Natural killer cell (primary cell): Measurements from ENCODE around the gene TRMO. TPM values are rescaled to one million over a fixed set of nuclear protein-coding genes. Genes with fewer than 3 reads are reported as not detected.

Experiments
- ATAC-seq, 3 donors: fragments of 150-1000 bp in 2 of 3; fragments of 200-7000 bp in 1 of 3; cut with Tn5 transposase; 1 replicate in 1 of 3; 2 replicates in 2 of 3; pipeline ENCODE4 v1.10.0; 2021; ENCODE audit warnings: mild to moderate bottlenecking in 2 of 3, moderate library complexity in 2 of 3
- DNase-seq, 2 donors: peaks; one replicate each; pipeline versions ENCODE4 v3.0.0 to v3.0.0-alpha.2; 2013 to 2021; ENCODE audit warnings: mixed read lengths in 1 of 2
- H3K27ac ChIP-seq: one replicate; pipeline ENCODE4 v1.5.1; 2013; ENCODE audit warnings: mild to moderate bottlenecking, low read length
- H3K27me3 ChIP-seq: one replicate; pipeline ENCODE4 v1.6.1; 2013; ENCODE audit warnings: low read length; ENCODE audit not compliant: control insufficient read depth, insufficient read depth
- H3K36me3 ChIP-seq: one replicate; pipeline ENCODE4 v1.6.1; 2013; ENCODE audit warnings: low read length; ENCODE audit not compliant: control insufficient read depth, insufficient read depth
- H3K4me1 ChIP-seq: one replicate; pipeline ENCODE4 v1.6.1; 2013; ENCODE audit warnings: low read length; ENCODE audit not compliant: control insufficient read depth, insufficient read depth
- H3K4me3 ChIP-seq: one replicate; pipeline ENCODE4 v1.5.1; 2013; ENCODE audit warnings: low read length
- H3K9me3 ChIP-seq: one replicate; pipeline ENCODE4 v1.6.1; 2013; ENCODE audit warnings: low read length; ENCODE audit not compliant: control insufficient read depth, insufficient read depth
- H3K27ac Mint-ChIP-seq, 2 donors: one replicate each; pipeline ENCODE4 v1.8.0; 2022; ENCODE audit warnings: mild to moderate bottlenecking in 2 of 2, mixed read lengths in 2 of 2, moderate library complexity in 1 of 2
- H3K27me3 Mint-ChIP-seq, 2 donors: one replicate each; pipeline ENCODE4 v1.8.0; 2022; ENCODE audit warnings: low read depth in 2 of 2, mixed read lengths in 2 of 2
- H3K36me3 Mint-ChIP-seq: one replicate; pipeline ENCODE4 v1.8.0; 2022; ENCODE audit warnings: mixed read lengths
- H3K4me1 Mint-ChIP-seq, 2 donors: one replicate each; pipeline ENCODE4 v1.8.0; 2022; ENCODE audit warnings: mixed read lengths in 2 of 2
- H3K4me3 Mint-ChIP-seq: one replicate; pipeline ENCODE4 v1.8.0; 2022; ENCODE audit warnings: mild to moderate bottlenecking, moderate library complexity, mixed read lengths
- H3K9me3 Mint-ChIP-seq, 2 donors: one replicate each; pipeline ENCODE4 v1.8.0; 2022; ENCODE audit warnings: mixed read lengths in 2 of 2
- WGBS: methylation state at CpG from one replicate; pipeline ENCODE4 v1.1.7; 2013; ENCODE audit warnings: missing lambda C conversion rate; ENCODE audit not compliant: insufficient coverage; 5-methylcytosine and 5-hydroxymethylcytosine counted together
- intact Hi-C: fragments of 100-400 bp; cut with micrococcal nuclease; formaldehyde crosslinking; loops from one replicate; pipeline ENCODE4 v1.14.2; 2022
- total RNA-seq, 4 donors: library from RNA; stranded (reverse); fragments of 120-200 nt in 1 of 4; gene quantifications; one replicate each; pipeline versions ENCODE4 v1.2.3 to v1.2.4, GENCODE V29; 2013 to 2022
- TF ChIP-seq, protein P1 (sequence below): fragments of 200-600 bp; IDR thresholded peaks from one replicate; pipeline ENCODE4 v1.8.0; 2022; ENCODE audit warnings: antibody characterized with exemption

TRMO gene
- total RNA-seq, 3 donors from 2014 or later (not counting 1 experiment from before 2014, with no cell fraction given), result 26.6 to 35.1 (median 31.2) TPM

DNA sequence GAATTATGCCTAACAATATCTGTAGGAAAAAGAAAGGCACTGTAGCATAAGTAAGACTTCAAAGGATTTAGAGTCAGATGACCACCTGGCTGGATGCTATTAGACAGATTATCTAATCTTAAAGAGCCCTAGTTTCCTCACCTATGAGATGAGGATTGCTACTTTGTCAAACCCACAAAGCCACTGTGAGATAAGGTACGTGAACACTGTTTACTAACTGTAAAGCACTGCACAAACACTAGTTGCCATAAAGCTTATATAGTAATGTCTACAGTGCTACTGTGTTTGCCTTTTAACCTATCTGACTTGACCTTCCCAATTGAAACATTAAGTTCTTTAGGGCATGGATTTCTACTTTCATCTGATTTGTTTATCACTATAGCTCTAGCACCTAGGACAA, 10.3 kb downstream of the TRMO start:
- Mint-ChIP-seq H3K4me1 (peaks cover 31 to 33% of the 10 kb centered on the region in 2 donors), H3K9me3 (no peaks in the 10 kb centered on the region), H3K4me3 (no peak overlapping the region), H3K27me3 (no peaks in the 10 kb centered on the region), H3K27ac (peak overlapping the region in 1 of 2 donors; percentile 69), H3K36me3 (peaks cover 18% of the 10 kb centered on the region)
- ATAC-seq (peak in 1 of 3 donors; percentile 38), DNase-seq (no peak)
- TF ChIP-seq, protein P1, sequence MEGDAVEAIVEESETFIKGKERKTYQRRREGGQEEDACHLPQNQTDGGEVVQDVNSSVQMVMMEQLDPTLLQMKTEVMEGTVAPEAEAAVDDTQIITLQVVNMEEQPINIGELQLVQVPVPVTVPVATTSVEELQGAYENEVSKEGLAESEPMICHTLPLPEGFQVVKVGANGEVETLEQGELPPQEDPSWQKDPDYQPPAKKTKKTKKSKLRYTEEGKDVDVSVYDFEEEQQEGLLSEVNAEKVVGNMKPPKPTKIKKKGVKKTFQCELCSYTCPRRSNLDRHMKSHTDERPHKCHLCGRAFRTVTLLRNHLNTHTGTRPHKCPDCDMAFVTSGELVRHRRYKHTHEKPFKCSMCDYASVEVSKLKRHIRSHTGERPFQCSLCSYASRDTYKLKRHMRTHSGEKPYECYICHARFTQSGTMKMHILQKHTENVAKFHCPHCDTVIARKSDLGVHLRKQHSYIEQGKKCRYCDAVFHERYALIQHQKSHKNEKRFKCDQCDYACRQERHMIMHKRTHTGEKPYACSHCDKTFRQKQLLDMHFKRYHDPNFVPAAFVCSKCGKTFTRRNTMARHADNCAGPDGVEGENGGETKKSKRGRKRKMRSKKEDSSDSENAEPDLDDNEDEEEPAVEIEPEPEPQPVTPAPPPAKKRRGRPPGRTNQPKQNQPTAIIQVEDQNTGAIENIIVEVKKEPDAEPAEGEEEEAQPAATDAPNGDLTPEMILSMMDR, result no peak
- Histone ChIP-seq H3K9me3 (no peaks in the 10 kb centered on the region), H3K36me3 (peaks cover 66% of the 10 kb centered on the region), H3K4me1 (peaks cover 42% of the 10 kb centered on the region), H3K27me3 (no peaks in the 10 kb centered on the region), H3K27ac (no peak overlapping the region), H3K4me3 (no peak overlapping the region)
- intact Hi-C loops, result no loop called here
- 17% methylated on average over 1 of the region's 1 CpG for WGBS

DNA sequence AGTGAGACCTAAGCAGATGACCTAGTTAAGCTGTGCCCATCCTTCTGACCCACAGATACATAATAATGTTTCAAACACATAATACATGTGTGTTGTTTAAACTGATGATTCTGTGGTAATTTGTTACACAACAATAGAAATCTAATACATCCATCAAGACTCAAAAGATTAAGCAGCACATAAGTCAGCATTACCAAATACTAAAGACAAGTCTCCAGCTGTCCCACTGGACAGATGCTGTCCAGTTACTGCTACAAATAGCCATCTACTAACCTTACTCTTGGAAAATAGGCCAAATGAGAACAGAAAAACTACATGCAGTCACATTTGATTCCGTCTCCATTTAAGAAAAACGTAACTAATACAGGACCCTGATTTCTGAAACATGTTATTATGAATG, 10.8 kb downstream of the TRMO start:
- Mint-ChIP-seq H3K4me3 (no peak overlapping the region), H3K27me3 (no peaks in the 10 kb centered on the region), H3K36me3 (peaks cover 18% of the 10 kb centered on the region), H3K9me3 (no peaks in the 10 kb centered on the region), H3K27ac (peak overlapping the region in 1 of 2 donors; percentile 69), H3K4me1 (peaks cover 35 to 36% of the 10 kb centered on the region in 2 donors)
- H3K27ac ChIP-seq, result peak overlapping the region; percentile 32
- no peak for ATAC-seq
- TF ChIP-seq, protein P1, result no peak
- H3K27me3 ChIP-seq, result no peaks in the 10 kb centered on the region
- WGBS, result 94% methylated on average over 2 of the region's 2 CpGs
- no peaks in the 10 kb centered on the region for H3K9me3 ChIP-seq
- H3K4me3 ChIP-seq, result no peak overlapping the region
- no peak for DNase-seq
- peaks cover 46% of the 10 kb centered on the region for H3K4me1 ChIP-seq
- H3K36me3 ChIP-seq, result peaks cover 66% of the 10 kb centered on the region
- intact Hi-C loops, result no loop called here

DNA sequence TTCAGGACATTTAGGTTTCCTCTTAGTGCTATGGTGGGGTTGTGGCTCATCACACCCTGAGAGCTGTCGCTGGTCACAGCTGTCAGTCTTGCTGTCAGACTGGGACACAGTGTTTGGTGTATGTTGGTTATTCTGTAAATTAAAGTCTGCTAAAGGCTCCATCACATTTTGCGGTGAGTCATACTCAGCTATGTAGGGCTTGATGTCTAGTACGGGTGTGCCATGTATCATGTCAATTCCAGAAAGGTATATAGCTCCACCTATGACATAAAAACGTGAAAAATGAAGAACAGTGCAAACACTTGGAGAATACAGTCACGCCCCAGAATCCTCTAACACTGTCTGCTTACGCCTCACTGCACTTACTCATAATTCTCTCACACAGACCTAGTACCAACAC, 11.9 kb downstream of the TRMO start:
- Histone ChIP-seq H3K27ac (peak overlapping the region; percentile 32), H3K27me3 (no peaks in the 10 kb centered on the region), H3K4me3 (no peak overlapping the region), H3K9me3 (no peaks in the 10 kb centered on the region), H3K4me1 (peaks cover 58% of the 10 kb centered on the region), H3K36me3 (peaks cover 58% of the 10 kb centered on the region)
- H3K36me3 Mint-ChIP-seq, result peaks cover 18% of the 10 kb centered on the region
- TF ChIP-seq, protein P1, result no peak
- H3K4me1 Mint-ChIP-seq, result peaks cover 47% of the 10 kb centered on the region in 2 donors
- DNase-seq, result peak in 1 of 2 donors; percentile 43
- 53% methylated on average over 6 of the region's 6 CpGs for WGBS
- peak; percentile 75 to 82 (median 77) for ATAC-seq
- H3K9me3 Mint-ChIP-seq, result no peaks in the 10 kb centered on the region
- peak overlapping the region; percentile 69 to 87 for H3K27ac Mint-ChIP-seq
- no peaks in the 10 kb centered on the region for H3K27me3 Mint-ChIP-seq
- intact Hi-C loops, result no loop called here
- H3K4me3 Mint-ChIP-seq, result peak overlapping the region; percentile 58

DNA sequence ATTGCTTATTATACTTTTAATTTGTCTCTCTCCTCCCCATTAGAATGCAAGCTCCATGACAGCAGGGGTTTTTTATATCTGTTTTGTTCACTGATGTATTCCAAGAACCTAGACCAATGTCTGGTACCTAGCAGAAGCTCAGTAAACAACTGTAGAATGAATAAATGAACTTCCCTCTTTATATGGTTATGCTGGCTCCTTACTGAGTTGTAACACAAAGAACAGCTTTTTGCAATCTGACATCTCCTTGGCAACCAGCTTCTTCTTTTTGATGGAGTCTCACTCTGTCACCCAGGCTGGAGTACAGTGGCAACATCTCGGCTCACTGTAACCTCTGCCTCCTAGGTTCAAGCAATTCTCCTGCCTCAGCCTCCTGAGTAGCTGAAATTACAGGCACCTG, 13.6 kb downstream of the TRMO start:
- Mint-ChIP-seq H3K27ac (peak overlapping the region; percentile 69 to 87), H3K27me3 (no peaks in the 10 kb centered on the region), H3K4me3 (peak overlapping the region; percentile 42), H3K4me1 (peaks cover 54 to 55% of the 10 kb centered on the region in 2 donors), H3K9me3 (no peaks in the 10 kb centered on the region), H3K36me3 (peaks cover 14% of the 10 kb centered on the region)
- 80% methylated on average over 1 of the region's 1 CpG for WGBS
- TF ChIP-seq, protein P1, result no peak
- peaks cover 66% of the 10 kb centered on the region for H3K4me1 ChIP-seq
- no peaks in the 10 kb centered on the region for H3K9me3 ChIP-seq
- H3K27ac ChIP-seq, result no peak overlapping the region
- intact Hi-C loops, result loop anchor here (5.0 kb wide), 1 partner anchor 196 kb away; no protein-coding TSS in a partner anchor
- peak in 1 of 3 donors; percentile 43 for ATAC-seq
- peaks cover 46% of the 10 kb centered on the region for H3K36me3 ChIP-seq
- peak in 1 of 2 donors; percentile 37 for DNase-seq
- H3K4me3 ChIP-seq, result no peak overlapping the region
- H3K27me3 ChIP-seq, result no peaks in the 10 kb centered on the region
